ENCODE data around the gene GP9. TPM values are rescaled to one million over a fixed set of nuclear protein-coding genes. Genes with fewer than 3 reads are reported as not detected.

Gene GP9
- total RNA-seq, 1 donor from 2014 or later = not detected

- no peak overlapping the region for H3K4me3 Mint-ChIP-seq (ENCODE audit: unreplicated experiment)
- no peak for DNase-seq
- no peaks in the 10 kb centered on the region for H3K36me3 Mint-ChIP-seq (ENCODE audit: unreplicated experiment)
- H3K4me1 Mint-ChIP-seq (ENCODE audit: low read depth, unreplicated experiment) = peaks cover 7% of the 10 kb centered on the region
- peaks cover 8% of the 10 kb centered on the region for H3K27me3 Mint-ChIP-seq (ENCODE audit: unreplicated experiment)
- H3K27ac Mint-ChIP-seq (ENCODE audit: unreplicated experiment) = no peak overlapping the region
- H3K9me3 Mint-ChIP-seq (ENCODE audit: unreplicated experiment) = no peaks in the 10 kb centered on the region
- TF ChIP-seq CTCF (IDR thresholded peaks at IDR 0.05; ENCODE audit: partially characterized antibody, unreplicated experiment) = no peak
Observed at GRCh38 chr3:129023008-129023358, 37.6 kb upstream of the GP9 start.

- TF ChIP-seq CTCF (IDR thresholded peaks at IDR 0.05; ENCODE audit: partially characterized antibody, unreplicated experiment) = no peak
- peaks cover 3% of the 10 kb centered on the region for H3K9me3 Mint-ChIP-seq (ENCODE audit: unreplicated experiment)
- H3K4me3 Mint-ChIP-seq (ENCODE audit: unreplicated experiment) = no peak overlapping the region
- H3K36me3 Mint-ChIP-seq (ENCODE audit: unreplicated experiment) = no peaks in the 10 kb centered on the region
- peaks cover 8% of the 10 kb centered on the region for H3K27me3 Mint-ChIP-seq (ENCODE audit: unreplicated experiment)
- H3K4me1 Mint-ChIP-seq (ENCODE audit: low read depth, unreplicated experiment) = peaks cover 3% of the 10 kb centered on the region
- no peak overlapping the region for H3K27ac Mint-ChIP-seq (ENCODE audit: unreplicated experiment)
- DNase-seq = no peak
Observed at GRCh38 chr3:129023909-129024308, 36.7 kb upstream of the GP9 start.

GRCh38 chr3:129025108-129025507 lies 35.5 kb upstream of the GP9 start:
- Mint-ChIP-seq H3K36me3 (ENCODE audit: unreplicated experiment) (no peaks in the 10 kb centered on the region), H3K4me3 (ENCODE audit: unreplicated experiment) (no peak overlapping the region), H3K9me3 (ENCODE audit: unreplicated experiment) (peaks cover 3% of the 10 kb centered on the region), H3K27me3 (ENCODE audit: unreplicated experiment) (peaks cover 8% of the 10 kb centered on the region), H3K4me1 (ENCODE audit: low read depth, unreplicated experiment) (no peaks in the 10 kb centered on the region), H3K27ac (ENCODE audit: unreplicated experiment) (no peak overlapping the region)
- DNase-seq = no peak
- TF ChIP-seq CTCF (IDR thresholded peaks at IDR 0.05; ENCODE audit: partially characterized antibody, unreplicated experiment) = no peak

- peaks cover 8% of the 10 kb centered on the region for H3K27me3 Mint-ChIP-seq (ENCODE audit: unreplicated experiment)
- H3K9me3 Mint-ChIP-seq (ENCODE audit: unreplicated experiment) = peaks cover 3% of the 10 kb centered on the region
- H3K4me3 Mint-ChIP-seq (ENCODE audit: unreplicated experiment) = no peak overlapping the region
- H3K27ac Mint-ChIP-seq (ENCODE audit: unreplicated experiment) = no peak overlapping the region
- no peak for DNase-seq
- no peaks in the 10 kb centered on the region for H3K36me3 Mint-ChIP-seq (ENCODE audit: unreplicated experiment)
- no peaks in the 10 kb centered on the region for H3K4me1 Mint-ChIP-seq (ENCODE audit: low read depth, unreplicated experiment)
- TF ChIP-seq CTCF (IDR thresholded peaks at IDR 0.05; ENCODE audit: partially characterized antibody, unreplicated experiment) = no peak
Observed at GRCh38 chr3:129025691-129026435, 34.7 kb upstream of the GP9 start.

- Mint-ChIP-seq H3K27ac (ENCODE audit: unreplicated experiment) (no peak overlapping the region), H3K36me3 (ENCODE audit: unreplicated experiment) (no peaks in the 10 kb centered on the region), H3K9me3 (ENCODE audit: unreplicated experiment) (peaks cover 3% of the 10 kb centered on the region), H3K4me3 (ENCODE audit: unreplicated experiment) (peak overlapping the region; percentile 75), H3K4me1 (ENCODE audit: low read depth, unreplicated experiment) (no peaks in the 10 kb centered on the region), H3K27me3 (ENCODE audit: unreplicated experiment) (peaks cover 8% of the 10 kb centered on the region)
- DNase-seq = peak; percentile 86
- peak; percentile 43 for TF ChIP-seq CTCF (IDR thresholded peaks at IDR 0.05; ENCODE audit: partially characterized antibody, unreplicated experiment)
Observed at GRCh38 chr3:129026728-129027543, 33.6 kb upstream of the GP9 start.
